SH-SY5Y (cell line): Measurements from ENCODE around the gene RARB.

Experiments
- GATA2 ChIP-seq: IDR thresholded peaks from 2 replicates; pipeline ENCODE4 v1.6.1; 2011; ENCODE audit warnings: mild to moderate bottlenecking, low read depth, low read length
- GATA3 ChIP-seq: IDR thresholded peaks from 2 replicates; pipeline ENCODE4 v1.6.1; 2011; ENCODE audit warnings: low read depth, mild to moderate bottlenecking, low read length, moderate library complexity

GRCh38 chr3:25384471-25384870, 43.6 kb upstream of the RARB start:
- TF ChIP-seq GATA2: no peak
- no peak for TF ChIP-seq GATA3
